MCF 10A (cell line): Measurements from ENCODE around the gene ZMYM2. TPM values are rescaled to one million over a fixed set of nuclear protein-coding genes. Genes with fewer than 3 reads are reported as not detected.

ENCODE experiments used
- BruUV-seq: library from RNA; stranded (reverse); fragments of 400-500 nt; replicated peaks from 2 replicates; lab custom pipeline; 2021; lab: Mats Ljungman, UMichigan
- CTCF ChIA-PET: fragments of 300-600 bp; sonication (Branson Sonifier 250); formaldehyde crosslinking; extraction: SDS; loops from one replicate; lab custom pipeline; 2021; ENCODE audit warnings: antibody characterized with exemption, inconsistent platforms; lab: Yijun Ruan, JAX
- POLR2A ChIA-PET: fragments of 300-600, 350-650 bp; sonication (Branson Sonifier 250); formaldehyde crosslinking; extraction: SDS; loops from one replicate; lab custom pipeline; 2020; ENCODE audit warnings: antibody characterized with exemption, inconsistent platforms; lab: Yijun Ruan, JAX
- DNase-seq: peaks from one replicate; pipeline ENCODE4 v3.0.0-alpha.2; 2018; ENCODE audit not compliant: unreplicated experiment
- H3K27ac Mint-ChIP-seq: one replicate; pipeline ENCODE4 v1.8.0; 2022; ENCODE audit warnings: mild to moderate bottlenecking, low read depth, mixed read lengths; ENCODE audit not compliant: unreplicated experiment
- H3K27me3 Mint-ChIP-seq: one replicate; pipeline ENCODE4 v1.8.0; 2022; ENCODE audit warnings: mixed read lengths; ENCODE audit not compliant: insufficient read depth, unreplicated experiment
- H3K36me3 Mint-ChIP-seq: one replicate; pipeline ENCODE4 v1.8.0; 2022; ENCODE audit warnings: mild to moderate bottlenecking, moderate library complexity, mixed read lengths; ENCODE audit not compliant: insufficient read depth, unreplicated experiment
- H3K4me1 Mint-ChIP-seq: one replicate; pipeline ENCODE4 v1.8.0; 2022; ENCODE audit warnings: mixed read lengths; ENCODE audit not compliant: insufficient read depth, unreplicated experiment
- H3K4me3 Mint-ChIP-seq: one replicate; pipeline ENCODE4 v1.8.0; 2022; ENCODE audit warnings: mild to moderate bottlenecking, moderate library complexity, mixed read lengths; ENCODE audit not compliant: unreplicated experiment
- H3K9me3 Mint-ChIP-seq: one replicate; pipeline ENCODE4 v1.8.0; 2022; ENCODE audit warnings: mixed read lengths; ENCODE audit not compliant: unreplicated experiment
- intact Hi-C: fragments of 100-400 bp; cut with micrococcal nuclease; formaldehyde crosslinking; loops from 2 replicates; pipeline ENCODE4 v1.14.1; 2022
- total RNA-seq: library from RNA; stranded (reverse); gene quantifications from 2 replicates; pipeline ENCODE4 v1.2.3, GENCODE V29; 2022
- TF ChIP-seq, protein P1 (sequence below): fragments of 200-600 bp; IDR thresholded peaks from one replicate; pipeline ENCODE4 v1.8.0; 2022; ENCODE audit warnings: antibody characterized with exemption, mild to moderate bottlenecking; ENCODE audit not compliant: unreplicated experiment

The ZMYM2 gene
- total RNA-seq, 1 experiment from 2014 or later, result 63.2 TPM

DNA sequence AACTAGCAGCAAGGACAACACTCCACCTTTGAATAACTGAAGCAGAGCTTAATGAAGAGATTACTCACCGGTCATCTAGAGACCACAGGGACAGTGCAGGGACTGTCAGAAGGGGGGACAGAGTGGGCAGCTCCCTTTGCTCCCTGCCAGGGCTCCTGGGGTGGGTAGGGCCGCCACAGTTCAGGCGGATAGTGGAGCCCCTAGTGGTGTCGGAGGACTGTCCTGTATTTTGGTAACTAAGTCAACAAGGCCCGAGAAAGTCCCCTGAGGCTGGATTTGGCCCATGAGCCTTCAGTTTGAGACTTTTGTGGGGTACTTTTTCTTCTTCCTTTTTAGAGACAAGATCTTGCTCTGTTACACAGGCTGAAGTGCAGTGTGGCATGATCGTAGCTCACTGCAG is 157.7 kb downstream of the ZMYM2 start:
- no peaks in the 10 kb centered on the region for H3K9me3 Mint-ChIP-seq
- CTCF ChIA-PET, result no interaction called here
- H3K4me3 Mint-ChIP-seq, result no peak overlapping the region
- no TSS peak for BruUV-seq
- no peak for DNase-seq
- intact Hi-C loops, result no loop called here
- no peaks in the 10 kb centered on the region for H3K4me1 Mint-ChIP-seq
- TF ChIP-seq, protein P1, sequence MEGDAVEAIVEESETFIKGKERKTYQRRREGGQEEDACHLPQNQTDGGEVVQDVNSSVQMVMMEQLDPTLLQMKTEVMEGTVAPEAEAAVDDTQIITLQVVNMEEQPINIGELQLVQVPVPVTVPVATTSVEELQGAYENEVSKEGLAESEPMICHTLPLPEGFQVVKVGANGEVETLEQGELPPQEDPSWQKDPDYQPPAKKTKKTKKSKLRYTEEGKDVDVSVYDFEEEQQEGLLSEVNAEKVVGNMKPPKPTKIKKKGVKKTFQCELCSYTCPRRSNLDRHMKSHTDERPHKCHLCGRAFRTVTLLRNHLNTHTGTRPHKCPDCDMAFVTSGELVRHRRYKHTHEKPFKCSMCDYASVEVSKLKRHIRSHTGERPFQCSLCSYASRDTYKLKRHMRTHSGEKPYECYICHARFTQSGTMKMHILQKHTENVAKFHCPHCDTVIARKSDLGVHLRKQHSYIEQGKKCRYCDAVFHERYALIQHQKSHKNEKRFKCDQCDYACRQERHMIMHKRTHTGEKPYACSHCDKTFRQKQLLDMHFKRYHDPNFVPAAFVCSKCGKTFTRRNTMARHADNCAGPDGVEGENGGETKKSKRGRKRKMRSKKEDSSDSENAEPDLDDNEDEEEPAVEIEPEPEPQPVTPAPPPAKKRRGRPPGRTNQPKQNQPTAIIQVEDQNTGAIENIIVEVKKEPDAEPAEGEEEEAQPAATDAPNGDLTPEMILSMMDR, result no peak
- no peak overlapping the region for H3K27ac Mint-ChIP-seq
- no peaks in the 10 kb centered on the region for H3K27me3 Mint-ChIP-seq
- H3K36me3 Mint-ChIP-seq, result no peaks in the 10 kb centered on the region
- POLR2A ChIA-PET, result no interaction called here

DNA sequence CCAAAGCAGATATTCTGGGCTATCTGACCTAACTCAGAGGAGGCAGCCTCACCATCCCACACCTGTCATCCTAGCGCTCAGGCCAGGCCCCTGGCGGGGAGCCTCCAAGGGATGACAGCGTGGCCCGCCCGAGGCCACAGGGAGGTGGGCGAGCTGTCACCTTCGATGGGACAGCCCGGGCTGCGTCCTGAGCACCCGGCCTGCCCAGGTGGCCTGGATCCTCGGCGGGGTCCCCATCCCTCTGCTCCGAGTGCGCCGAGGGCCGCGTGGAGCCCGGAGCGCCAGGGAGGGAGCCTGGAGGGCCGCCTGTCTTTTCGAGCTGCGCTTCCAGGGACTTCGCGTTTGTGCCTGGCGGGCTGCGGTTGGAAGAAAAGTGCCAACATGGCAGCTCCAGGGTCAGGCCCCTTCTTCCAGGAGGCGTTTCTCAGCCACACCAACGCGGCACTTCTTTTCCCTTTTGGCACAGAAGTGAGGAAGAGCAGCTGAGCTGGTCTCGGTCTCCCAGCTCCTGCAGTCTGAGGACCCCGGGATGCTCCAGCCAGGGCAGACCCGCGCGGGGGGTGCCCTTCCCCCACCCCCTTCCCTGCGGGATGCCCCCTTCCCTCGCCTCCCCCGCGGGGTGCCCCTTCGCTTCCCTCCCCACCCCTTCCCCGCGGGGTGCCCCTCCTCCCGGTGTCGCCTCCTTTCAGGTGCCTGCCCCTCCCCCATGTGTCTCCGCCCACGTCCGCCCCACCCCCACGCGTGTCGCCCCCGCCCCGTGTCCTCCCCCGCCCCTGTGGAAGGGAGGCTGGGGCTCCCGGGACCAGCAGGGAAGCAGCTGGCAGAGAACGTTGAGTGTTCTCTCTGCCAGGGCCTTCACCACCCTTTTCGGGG is 160.0 kb downstream of the ZMYM2 start:
- no peak for DNase-seq
- H3K4me1 Mint-ChIP-seq, result no peaks in the 10 kb centered on the region
- ChIA-PET POLR2A (interaction anchor here (1.5 kb wide), 1 partner anchor 10 kb away, joined by 4 read pairs; no protein-coding TSS in a partner anchor), CTCF (interaction anchor here (0.5 to 0.7 kb wide), 3 partner anchors 227 to 807 kb away, joined by 3 to 5 read pairs (median 4); no protein-coding TSS in a partner anchor)
- H3K9me3 Mint-ChIP-seq, result no peaks in the 10 kb centered on the region
- BruUV-seq, result no TSS peak
- H3K27ac Mint-ChIP-seq, result no peak overlapping the region
- H3K36me3 Mint-ChIP-seq, result no peaks in the 10 kb centered on the region
- TF ChIP-seq, protein P1, result no peak
- no peak overlapping the region for H3K4me3 Mint-ChIP-seq
- intact Hi-C loops, result no loop called here
- no peaks in the 10 kb centered on the region for H3K27me3 Mint-ChIP-seq

DNA sequence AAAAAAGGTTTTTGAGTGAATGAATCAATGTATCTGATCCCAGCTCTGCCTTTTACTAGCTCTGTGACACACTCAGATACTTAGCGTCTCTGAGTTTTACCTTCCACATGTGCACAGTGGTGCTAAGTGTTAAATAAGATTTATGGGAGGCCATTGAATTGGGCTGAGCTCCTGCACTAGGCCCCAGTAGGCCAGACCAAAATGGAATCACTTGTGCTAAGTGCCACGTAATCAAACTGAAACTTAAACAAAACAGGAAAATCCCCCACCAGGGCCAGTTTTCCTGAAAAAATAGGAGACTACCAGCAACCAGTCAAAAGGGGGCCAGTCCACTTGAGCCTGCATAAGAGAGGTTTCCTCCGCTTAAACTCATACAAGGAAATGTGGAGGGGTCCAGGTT is 161.4 kb downstream of the ZMYM2 start:
- Mint-ChIP-seq H3K9me3 (no peaks in the 10 kb centered on the region), H3K4me3 (no peak overlapping the region), H3K27me3 (no peaks in the 10 kb centered on the region), H3K4me1 (peaks cover 6% of the 10 kb centered on the region), H3K36me3 (no peaks in the 10 kb centered on the region), H3K27ac (no peak overlapping the region)
- ChIA-PET CTCF (no interaction called here), POLR2A (interaction anchor here (1.5 kb wide), 1 partner anchor 11 kb away, joined by 4 read pairs; no protein-coding TSS in a partner anchor)
- TF ChIP-seq, protein P1, result no peak
- no peak for DNase-seq
- BruUV-seq, result no TSS peak
- intact Hi-C loops, result no loop called here

DNA sequence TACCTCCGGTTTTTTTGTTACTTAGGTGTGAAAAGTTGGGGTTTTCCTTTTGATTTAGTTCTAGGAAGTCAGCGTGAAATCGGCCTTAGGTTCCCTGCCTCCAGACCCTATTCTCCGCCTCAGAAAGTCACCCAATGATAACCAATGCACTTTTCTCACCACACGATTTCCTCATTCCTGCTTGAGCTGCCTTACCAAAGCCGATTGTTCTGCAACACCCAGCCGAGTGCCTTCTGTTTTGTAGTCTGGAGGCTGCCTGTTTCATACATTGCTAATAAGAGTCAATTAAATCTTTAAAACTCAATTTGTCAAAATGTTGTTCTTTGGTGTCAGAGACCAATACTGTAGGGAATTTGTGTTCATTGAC is 162.6 kb downstream of the ZMYM2 start:
- H3K36me3 Mint-ChIP-seq, result no peaks in the 10 kb centered on the region
- ChIA-PET POLR2A (interaction anchor here (0.8 kb wide), 1 partner anchor 39 kb away, joined by 4 read pairs; no protein-coding TSS in a partner anchor), CTCF (no interaction called here)
- H3K27me3 Mint-ChIP-seq, result no peaks in the 10 kb centered on the region
- no peak overlapping the region for H3K27ac Mint-ChIP-seq
- peaks cover 12% of the 10 kb centered on the region for H3K4me1 Mint-ChIP-seq
- H3K4me3 Mint-ChIP-seq, result no peak overlapping the region
- intact Hi-C loops, result no loop called here
- TF ChIP-seq, protein P1, result no peak
- BruUV-seq, result no TSS peak
- DNase-seq, result no peak
- H3K9me3 Mint-ChIP-seq, result no peaks in the 10 kb centered on the region
